Measurements from ENCODE around the gene ABTB2. TPM values are rescaled to one million over a fixed set of nuclear protein-coding genes. Genes with fewer than 3 reads are reported as not detected.

ABTB2 gene
- total RNA-seq, 1 donor = 2.3 TPM

- Histone ChIP-seq H3K27me3 (ENCODE audit: insufficient read depth, low read length) (no peaks in the 10 kb centered on the region), H3K9me3 (ENCODE audit: low read depth, low read length) (no peaks in the 10 kb centered on the region), H3K4me1 (ENCODE audit: insufficient read depth, low read length) (no peaks in the 10 kb centered on the region), H3K4me3 (ENCODE audit: low read length) (no peak overlapping the region)
Measured at GRCh38 chr11:34139346-34139745, 218.5 kb downstream of the ABTB2 start.

- Histone ChIP-seq H3K4me1 (ENCODE audit: insufficient read depth, low read length) (no peaks in the 10 kb centered on the region), H3K27me3 (ENCODE audit: insufficient read depth, low read length) (no peaks in the 10 kb centered on the region), H3K4me3 (ENCODE audit: low read length) (no peak overlapping the region), H3K9me3 (ENCODE audit: low read depth, low read length) (no peaks in the 10 kb centered on the region)
Measured at GRCh38 chr11:34136420-34136819, 221.4 kb downstream of the ABTB2 start.

DNA sequence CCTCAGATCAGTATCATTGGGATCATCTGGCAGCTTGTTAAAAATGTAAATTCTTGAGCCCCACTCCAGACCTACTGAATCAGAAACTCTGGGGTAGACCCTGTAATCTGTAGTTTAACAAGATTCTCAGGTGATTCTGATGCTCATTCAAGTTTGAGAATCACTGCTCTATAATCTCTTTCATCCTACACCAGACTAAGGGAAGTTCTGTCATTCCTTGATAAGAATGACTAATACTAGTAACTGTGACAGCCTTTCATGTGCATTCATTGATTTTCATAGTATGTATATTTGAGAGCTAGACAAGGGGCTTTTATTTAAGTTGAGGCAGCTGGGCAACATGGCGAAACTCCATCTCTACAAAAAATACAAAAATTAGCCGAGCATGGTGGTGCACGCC lies 222.4 kb downstream of the ABTB2 start:
- Histone ChIP-seq H3K27me3 (ENCODE audit: insufficient read depth, low read length) (no peaks in the 10 kb centered on the region), H3K4me1 (ENCODE audit: insufficient read depth, low read length) (no peaks in the 10 kb centered on the region), H3K4me3 (ENCODE audit: low read length) (no peak overlapping the region), H3K9me3 (ENCODE audit: low read depth, low read length) (no peaks in the 10 kb centered on the region)

- no peak overlapping the region for H3K4me3 ChIP-seq (ENCODE audit: low read length)
- no peaks in the 10 kb centered on the region for H3K27me3 ChIP-seq (ENCODE audit: insufficient read depth, low read length)
- H3K4me1 ChIP-seq (ENCODE audit: insufficient read depth, low read length) = no peaks in the 10 kb centered on the region
- no peaks in the 10 kb centered on the region for H3K9me3 ChIP-seq (ENCODE audit: low read depth, low read length)
Measured at GRCh38 chr11:34134765-34135164, 223.0 kb downstream of the ABTB2 start.

DNA sequence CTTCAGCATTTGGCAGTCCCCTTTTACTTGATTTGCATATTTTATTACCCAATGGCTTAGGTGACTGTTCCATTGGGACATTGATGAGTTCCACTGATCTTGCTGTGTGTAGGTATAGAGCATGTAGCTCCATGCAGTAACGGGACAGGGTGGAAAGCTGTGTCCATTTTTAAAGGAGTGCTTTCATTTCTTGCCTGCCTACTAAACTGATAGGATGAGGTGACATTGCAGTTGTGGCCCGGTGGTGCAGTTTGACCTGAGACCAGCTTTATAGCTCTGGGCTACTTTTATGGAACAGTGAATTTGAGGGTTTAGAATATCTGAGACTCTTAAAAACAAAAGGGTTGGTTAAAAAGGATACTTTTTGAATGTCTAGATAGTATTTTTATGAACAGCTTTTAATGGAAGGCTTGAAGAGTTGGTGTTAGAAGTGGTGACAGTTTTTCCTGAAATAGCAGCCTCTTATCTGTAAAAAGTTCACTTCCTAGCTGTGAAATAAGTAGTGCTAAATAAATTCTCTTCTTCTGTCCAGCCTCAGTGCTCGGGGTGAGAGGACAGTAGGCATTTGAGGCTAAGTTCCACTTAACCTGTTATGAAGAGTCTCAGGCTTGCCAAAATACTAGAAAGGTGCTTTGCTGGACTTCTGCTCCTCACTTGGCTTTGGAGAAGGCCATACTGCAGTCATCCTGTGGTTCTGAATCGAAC lies 225.4 kb downstream of the ABTB2 start:
- Histone ChIP-seq H3K4me1 (ENCODE audit: insufficient read depth, low read length) (no peaks in the 10 kb centered on the region), H3K27me3 (ENCODE audit: insufficient read depth, low read length) (no peaks in the 10 kb centered on the region), H3K4me3 (ENCODE audit: low read length) (no peak overlapping the region), H3K9me3 (ENCODE audit: low read depth, low read length) (no peaks in the 10 kb centered on the region)

DNA sequence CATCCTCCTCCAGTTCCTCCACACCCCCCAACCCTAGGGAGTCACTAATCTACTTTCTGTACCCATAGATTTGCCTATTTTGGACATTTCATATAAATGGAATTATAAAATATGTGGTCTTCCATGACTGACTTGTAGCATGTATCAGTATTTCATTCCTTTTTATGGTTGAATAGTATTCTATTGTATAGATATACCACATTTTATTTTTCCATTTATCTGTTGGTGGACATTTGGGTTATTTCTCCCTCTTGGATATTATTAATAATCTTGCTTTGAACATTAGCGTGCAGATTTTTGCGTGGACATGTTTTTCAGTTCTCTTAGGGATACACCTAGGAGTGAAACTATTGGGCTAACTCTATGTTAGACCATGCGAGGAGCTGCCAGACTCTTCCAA lies 229.0 kb downstream of the ABTB2 start:
- Histone ChIP-seq H3K27me3 (ENCODE audit: insufficient read depth, low read length) (no peaks in the 10 kb centered on the region), H3K9me3 (ENCODE audit: low read depth, low read length) (no peaks in the 10 kb centered on the region), H3K4me1 (ENCODE audit: insufficient read depth, low read length) (no peaks in the 10 kb centered on the region), H3K4me3 (ENCODE audit: low read length) (no peak overlapping the region)

DNA sequence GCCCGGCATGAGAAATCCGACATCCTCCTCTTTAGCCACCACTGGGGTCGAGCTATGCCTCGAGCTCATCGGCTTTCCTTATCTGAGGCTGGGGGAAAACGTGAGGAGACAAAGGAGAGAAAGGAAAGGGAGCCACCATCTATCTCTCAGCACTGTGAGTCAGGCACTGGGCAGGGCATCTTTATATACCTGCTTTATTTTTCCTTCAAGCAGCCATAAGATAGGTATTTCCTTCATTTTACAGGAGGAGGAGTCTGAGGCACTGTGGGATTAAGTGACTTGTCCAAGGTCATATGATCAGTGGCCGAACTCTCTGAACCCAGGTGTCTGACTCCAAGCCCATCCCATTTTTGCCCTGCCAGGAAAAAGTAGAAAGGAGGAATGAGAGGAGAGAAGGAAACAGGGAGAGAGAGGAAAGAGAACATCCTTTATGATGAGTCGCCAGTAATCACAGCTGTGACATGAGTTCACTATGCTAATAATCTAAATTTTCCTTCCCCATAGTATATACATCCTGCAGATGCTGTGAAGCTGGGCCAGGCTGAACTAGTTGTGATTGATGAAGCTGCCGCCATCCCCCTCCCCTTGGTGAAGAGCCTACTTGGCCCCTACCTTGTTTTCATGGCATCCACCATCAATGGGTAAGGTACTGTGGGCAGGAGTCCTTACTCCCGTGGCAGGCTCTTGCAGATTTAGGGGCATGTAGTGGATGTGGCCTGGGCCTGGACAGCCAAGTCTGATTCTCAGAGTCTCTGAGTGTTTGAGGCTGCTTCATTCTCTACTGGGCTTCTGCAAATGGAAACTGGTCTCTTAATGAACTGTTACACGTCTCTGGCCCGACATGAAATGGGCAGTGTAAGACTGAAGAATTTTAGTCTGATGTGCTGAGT lies 230.6 kb downstream of the ABTB2 start:
- Histone ChIP-seq H3K4me3 (ENCODE audit: low read length) (no peak overlapping the region), H3K27me3 (ENCODE audit: insufficient read depth, low read length) (no peaks in the 10 kb centered on the region), H3K9me3 (ENCODE audit: low read depth, low read length) (no peaks in the 10 kb centered on the region), H3K4me1 (ENCODE audit: insufficient read depth, low read length) (no peaks in the 10 kb centered on the region)

GRCh38 chr11:34124885-34125668 lies 232.7 kb downstream of the ABTB2 start:
- H3K27me3 ChIP-seq (ENCODE audit: insufficient read depth, low read length) = no peaks in the 10 kb centered on the region
- no peak overlapping the region for H3K4me3 ChIP-seq (ENCODE audit: low read length)
- H3K4me1 ChIP-seq (ENCODE audit: insufficient read depth, low read length) = no peaks in the 10 kb centered on the region
- H3K9me3 ChIP-seq (ENCODE audit: low read depth, low read length) = no peaks in the 10 kb centered on the region

- Histone ChIP-seq H3K9me3 (ENCODE audit: low read depth, low read length) (no peaks in the 10 kb centered on the region), H3K27me3 (ENCODE audit: insufficient read depth, low read length) (no peaks in the 10 kb centered on the region), H3K4me3 (ENCODE audit: low read length) (no peak overlapping the region), H3K4me1 (ENCODE audit: insufficient read depth, low read length) (no peaks in the 10 kb centered on the region)
Measured at GRCh38 chr11:34120651-34121050, 237.2 kb downstream of the ABTB2 start.

DNA sequence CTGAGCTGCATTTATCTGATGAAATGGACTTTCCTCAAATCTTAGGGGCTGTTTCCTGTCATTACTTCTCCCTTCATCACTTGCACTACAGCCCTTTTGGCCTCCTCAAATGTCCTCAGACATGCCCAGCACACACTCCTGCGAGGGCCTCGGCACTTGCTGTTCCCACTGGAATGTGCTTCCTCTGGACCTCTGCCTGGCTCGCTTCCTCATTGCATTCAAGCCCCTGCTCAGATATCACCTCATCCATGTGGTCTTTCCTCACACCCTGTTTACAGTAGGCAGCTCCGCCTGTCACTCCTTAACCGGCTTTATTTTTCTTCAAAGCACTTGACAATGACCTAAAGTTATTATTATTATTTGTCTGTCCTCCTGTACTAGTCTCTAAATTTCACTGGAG lies 243.3 kb downstream of the ABTB2 start:
- Histone ChIP-seq H3K9me3 (ENCODE audit: low read depth, low read length) (no peaks in the 10 kb centered on the region), H3K27me3 (ENCODE audit: insufficient read depth, low read length) (no peaks in the 10 kb centered on the region), H3K4me1 (ENCODE audit: insufficient read depth, low read length) (no peaks in the 10 kb centered on the region), H3K4me3 (ENCODE audit: low read length) (no peak overlapping the region)

DNA sequence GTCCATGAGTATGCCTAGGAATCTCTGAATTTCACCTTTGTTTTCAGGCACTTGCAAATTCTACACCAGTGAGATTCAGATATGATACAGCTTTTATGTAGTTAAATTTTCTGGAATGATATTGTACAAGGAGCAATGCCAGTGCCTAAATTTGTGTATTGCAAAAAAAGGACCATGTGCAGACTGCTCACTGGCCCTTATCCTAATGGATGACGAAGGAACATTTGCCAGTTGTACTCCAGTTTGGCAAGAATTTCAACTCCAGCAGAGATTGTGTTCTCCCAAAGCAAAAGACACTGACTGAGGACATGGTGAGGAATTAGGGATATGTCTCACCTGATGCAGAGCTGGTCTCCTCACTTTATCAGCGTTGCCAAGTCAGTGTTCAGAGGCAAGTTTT lies 243.8 kb downstream of the ABTB2 start:
- H3K4me1 ChIP-seq (ENCODE audit: insufficient read depth, low read length) = no peaks in the 10 kb centered on the region
- H3K4me3 ChIP-seq (ENCODE audit: low read length) = no peak overlapping the region
- no peaks in the 10 kb centered on the region for H3K9me3 ChIP-seq (ENCODE audit: low read depth, low read length)
- H3K27me3 ChIP-seq (ENCODE audit: insufficient read depth, low read length) = no peaks in the 10 kb centered on the region

- no peaks in the 10 kb centered on the region for H3K9me3 ChIP-seq (ENCODE audit: low read depth, low read length)
- peaks cover 4% of the 10 kb centered on the region for H3K4me1 ChIP-seq (ENCODE audit: insufficient read depth, low read length)
- no peak overlapping the region for H3K4me3 ChIP-seq (ENCODE audit: low read length)
- no peaks in the 10 kb centered on the region for H3K27me3 ChIP-seq (ENCODE audit: insufficient read depth, low read length)
Measured at GRCh38 chr11:34111722-34112270, 246.0 kb downstream of the ABTB2 start.

- peaks cover 25% of the 10 kb centered on the region for H3K4me1 ChIP-seq (ENCODE audit: insufficient read depth, low read length)
- no peaks in the 10 kb centered on the region for H3K27me3 ChIP-seq (ENCODE audit: insufficient read depth, low read length)
- H3K4me3 ChIP-seq (ENCODE audit: low read length) = peak overlapping the region; percentile 76
- no peaks in the 10 kb centered on the region for H3K9me3 ChIP-seq (ENCODE audit: low read depth, low read length)
Measured at GRCh38 chr11:34105957-34106504, 251.8 kb downstream of the ABTB2 start.

GRCh38 chr11:34105079-34105956 lies 252.5 kb downstream of the ABTB2 start, which contains the start of gene NAT10:
Gene NAT10, plus strand, starts transcription at chr11:34105629. Its CDS starts 2,597 bp downstream, at chr11:34108226.
- Histone ChIP-seq H3K4me3 (ENCODE audit: low read length) (peak within 1 kb of the TSS; percentile 76), H3K4me1 (ENCODE audit: insufficient read depth, low read length) (peaks cover 25% of the 10 kb centered on the region), H3K9me3 (ENCODE audit: low read depth, low read length) (no peaks in the 10 kb centered on the region), H3K27me3 (ENCODE audit: insufficient read depth, low read length) (no peaks in the 10 kb centered on the region)
